ENCODE data around the gene CTTN.

CTTN gene

DNA sequence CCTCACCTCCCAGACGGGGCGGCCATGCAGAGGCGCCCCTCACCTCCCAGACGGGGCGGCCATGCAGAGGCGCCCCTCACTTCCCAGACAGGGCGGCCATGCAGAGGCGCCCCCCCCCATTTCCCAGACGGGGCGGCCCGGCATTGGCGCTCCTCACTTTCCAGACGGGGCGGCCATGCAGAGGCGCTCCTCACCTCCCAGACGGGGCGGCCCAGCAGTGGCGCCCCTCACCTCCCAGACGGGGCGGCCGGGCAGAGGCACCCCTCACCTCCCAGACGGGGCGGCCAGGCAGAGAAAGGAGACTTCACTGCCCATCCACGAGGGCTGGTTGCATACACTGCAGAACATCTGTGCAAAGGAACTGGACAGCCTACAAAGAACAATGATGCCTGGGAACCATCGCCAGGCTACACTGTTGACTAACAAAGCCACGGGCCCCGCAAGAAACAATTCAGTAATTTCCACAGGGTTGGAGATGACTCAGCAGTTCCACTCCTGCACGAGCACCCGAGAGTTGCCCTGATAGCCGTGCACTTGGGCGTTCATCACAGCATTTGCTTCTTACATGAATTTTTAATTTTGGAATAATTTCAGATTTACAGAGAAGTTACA is 58.7 kb downstream of the CTTN start:
- DNase-seq (ENCODE audit: low read depth), result no peak

DNA sequence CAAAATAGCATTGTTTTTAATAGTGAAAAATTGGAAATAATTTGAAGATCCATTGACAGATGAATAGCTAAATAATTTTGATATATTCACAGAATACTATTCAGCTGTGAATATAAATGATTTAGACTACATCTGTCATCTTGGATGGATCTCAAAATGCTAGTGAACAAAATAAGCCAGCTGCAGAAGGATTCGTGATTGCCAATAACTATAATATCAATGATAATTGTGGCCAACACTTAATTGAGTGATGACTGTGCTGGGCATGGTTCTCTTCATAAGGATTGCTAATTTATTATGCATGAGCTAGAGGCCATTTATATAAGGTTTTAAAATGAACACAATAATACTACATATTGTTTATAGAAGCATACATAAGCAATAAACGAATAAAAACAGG is 60.4 kb downstream of the CTTN start:
- DNase-seq (ENCODE audit: low read depth), result no peak

DNA sequence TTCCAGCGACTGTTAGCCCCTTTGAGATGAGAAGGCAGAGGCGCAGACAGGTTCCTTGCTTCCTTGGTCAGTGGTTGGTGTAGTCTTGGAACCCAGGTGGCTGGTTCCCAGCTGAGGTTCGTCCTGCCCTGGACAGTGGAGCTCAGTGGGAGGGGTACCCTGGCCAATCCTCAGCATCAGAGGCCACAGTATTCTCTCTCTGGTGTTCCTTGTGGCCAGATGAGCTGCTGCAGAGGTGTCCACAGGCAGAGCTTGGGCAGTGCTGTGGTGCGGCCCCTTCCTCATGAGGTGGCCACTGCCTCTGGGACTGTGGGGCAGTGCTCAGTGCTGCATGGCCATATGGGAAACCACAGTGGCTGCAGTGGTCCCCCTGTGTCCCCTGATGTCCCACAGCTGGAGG is 61.8 kb downstream of the CTTN start:
- DNase-seq (ENCODE audit: low read depth), result no peak

DNA sequence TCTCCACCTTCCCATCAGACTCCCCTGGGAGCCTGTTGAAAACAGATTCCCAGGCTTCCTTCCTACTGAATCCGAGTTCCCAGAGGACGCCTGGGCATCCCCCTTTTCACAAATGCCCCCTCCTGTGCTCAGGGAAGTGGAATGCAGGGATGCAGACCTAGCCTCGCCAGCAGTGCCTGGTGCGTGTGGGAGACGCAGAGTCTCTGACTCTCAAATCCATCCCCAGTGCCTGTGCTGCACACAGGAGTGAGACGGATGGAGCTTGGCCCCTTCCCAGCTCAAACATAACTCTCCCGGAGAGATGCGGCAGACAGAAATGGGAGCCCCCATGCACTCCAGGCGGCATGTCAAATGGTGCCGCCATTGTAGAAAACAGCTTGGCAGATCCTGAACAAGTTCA is 62.6 kb downstream of the CTTN start:
- no peak for DNase-seq (ENCODE audit: low read depth)

DNA sequence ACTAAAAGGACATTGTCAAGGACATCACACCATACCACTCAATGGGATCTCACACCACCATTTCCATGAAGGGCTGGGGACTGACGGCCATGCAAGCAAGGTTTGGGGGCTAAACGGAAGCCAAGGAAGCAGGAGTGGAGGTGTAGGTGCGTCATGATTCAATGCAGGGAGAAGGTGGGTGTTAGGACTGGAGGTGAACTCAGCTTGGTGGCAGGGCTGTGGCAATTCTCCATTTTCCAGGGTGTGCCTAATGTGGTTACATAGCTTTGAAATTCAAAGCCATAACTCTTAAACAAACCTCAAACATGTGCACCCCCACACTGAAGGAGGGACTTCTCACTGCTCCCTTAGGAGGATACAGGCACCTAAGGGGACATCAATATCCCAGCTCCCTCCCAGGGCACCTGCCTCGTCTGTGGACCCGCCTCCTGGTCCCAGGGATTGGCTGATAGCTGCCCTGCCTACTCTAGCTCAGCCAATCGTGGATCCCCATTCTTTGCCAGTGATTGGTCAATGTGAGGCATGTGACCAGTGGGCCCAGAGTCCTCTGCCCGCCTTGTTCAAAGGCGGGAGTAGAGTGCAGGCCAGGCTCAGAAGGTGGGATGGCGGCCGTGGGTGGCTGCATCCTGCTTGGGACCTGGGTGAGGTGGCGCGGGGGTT is 64.6 kb downstream of the CTTN start:
- DNase-seq (ENCODE audit: low read depth), result no peak

DNA sequence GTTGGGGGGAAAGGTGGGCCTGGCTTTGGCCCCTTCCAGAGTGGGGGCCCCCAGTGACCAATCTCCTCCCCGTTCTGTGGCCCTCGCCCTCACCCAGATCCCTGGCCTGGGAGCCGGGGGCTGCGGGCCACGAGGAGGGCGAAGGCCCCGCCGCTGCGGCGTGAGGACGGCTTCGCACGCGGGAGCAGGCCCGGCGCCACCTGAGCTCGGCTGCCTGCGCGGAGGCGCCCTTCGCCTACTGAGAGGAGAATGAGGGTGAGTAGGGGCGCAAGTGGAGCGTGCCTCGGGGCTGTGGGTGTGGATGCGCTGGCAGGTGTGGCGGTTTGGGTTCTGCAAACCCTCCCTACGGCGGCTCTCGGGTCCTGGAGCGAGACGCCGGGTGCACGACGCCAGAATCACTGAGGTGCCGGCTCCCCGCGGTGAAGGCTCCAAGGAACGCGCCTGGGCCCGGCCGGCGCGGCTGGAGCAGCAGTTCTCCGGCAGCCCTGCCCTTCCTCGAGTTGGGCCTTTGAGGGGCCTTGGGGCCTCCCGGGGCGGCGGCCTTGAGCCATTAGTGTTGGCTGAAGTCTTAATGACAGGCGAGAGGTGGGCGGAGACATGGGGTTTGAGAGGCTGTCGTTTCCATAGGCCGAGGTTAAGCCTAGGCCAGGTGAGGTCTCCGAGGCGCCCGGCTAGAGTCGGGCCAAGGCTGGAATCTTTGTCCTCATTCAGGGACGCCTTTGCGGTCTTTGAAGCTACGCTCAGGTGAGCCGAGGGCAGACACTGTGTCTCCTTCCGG is 65.3 kb downstream of the CTTN start:
- no peak for DNase-seq (ENCODE audit: low read depth)

DNA sequence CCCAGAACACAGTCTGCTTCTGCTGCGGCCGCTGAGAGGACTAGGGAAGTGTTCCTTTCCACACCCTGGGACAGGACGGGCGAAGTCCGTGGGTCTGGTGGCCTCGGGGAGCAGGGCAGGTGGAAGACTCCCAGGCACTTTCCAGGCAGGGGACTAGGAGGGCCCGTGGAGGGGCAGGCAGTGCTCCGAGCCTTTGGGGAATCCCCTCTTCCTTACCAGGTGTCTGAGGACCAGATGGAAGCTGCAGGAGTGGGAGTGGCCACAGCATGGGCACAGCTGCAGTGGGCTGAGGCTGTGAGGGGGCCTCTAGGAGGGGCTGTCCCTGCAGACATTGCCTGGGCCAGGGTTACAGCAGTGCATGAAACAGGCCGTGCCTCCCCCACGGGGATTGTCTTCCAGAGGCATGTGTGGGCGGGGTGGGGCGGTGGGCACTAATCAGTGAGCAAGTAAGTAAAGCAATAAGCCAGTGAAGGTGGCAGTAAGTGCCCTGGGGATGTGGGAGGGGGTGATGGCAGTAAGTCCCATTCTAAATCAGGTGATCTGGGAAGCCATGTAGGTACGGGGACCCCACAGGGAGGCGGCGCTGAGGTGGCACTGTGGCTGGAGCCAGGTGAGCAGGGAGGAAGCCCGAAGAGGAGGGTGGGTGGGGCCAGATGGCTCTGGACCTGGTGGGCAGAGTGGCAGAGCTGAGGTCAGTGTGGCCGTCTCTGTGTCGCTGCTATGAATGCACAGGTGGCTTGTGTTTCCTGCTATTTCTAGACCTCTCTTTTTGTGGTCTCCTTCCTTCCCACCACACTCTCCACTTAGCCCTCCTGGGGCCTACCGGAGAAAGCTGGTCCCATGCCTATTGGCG is 66.4 kb downstream of the CTTN start:
- no peak for DNase-seq (ENCODE audit: low read depth)

DNA sequence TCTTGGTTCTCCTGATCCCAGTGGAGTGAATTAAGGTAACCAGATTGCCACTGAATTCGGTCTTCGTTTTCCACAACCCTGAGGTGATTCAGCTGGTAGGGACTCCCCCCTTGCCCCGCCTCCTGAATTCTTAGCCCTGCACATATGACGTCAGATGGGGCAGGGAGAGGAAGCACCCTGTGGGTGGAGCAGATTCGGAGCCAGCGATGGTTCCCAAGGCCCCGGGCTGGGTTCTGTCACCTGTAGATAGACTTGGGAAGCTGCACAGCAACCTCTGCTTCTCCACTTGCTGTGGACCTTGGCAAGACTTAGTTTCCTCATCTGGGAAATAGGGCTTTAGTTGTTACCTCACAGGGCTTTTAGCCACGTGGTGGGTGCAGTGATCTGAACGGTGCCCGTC is 67.8 kb downstream of the CTTN start:
- no peak for DNase-seq (ENCODE audit: low read depth)

DNA sequence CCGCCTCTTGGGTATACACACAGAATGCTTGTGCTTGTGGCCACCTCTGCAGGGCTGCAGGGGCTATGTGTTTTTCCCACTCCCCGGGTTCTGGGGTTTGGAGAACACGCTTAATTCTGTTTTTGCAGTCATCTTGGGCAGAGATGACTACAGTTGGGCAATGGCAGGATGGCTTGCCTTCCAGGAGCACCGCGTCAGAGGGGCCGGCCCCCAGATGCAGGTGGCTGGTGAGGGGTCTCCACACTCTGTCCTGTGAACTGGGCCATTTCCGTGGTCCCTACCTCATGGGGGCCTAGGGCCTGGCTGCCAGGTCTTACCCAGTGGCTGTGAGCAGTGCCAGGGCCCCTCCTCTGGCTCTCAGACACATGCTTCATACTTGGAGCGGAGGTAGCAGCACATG is 68.3 kb downstream of the CTTN start:
- DNase-seq (ENCODE audit: low read depth), result no peak

DNA sequence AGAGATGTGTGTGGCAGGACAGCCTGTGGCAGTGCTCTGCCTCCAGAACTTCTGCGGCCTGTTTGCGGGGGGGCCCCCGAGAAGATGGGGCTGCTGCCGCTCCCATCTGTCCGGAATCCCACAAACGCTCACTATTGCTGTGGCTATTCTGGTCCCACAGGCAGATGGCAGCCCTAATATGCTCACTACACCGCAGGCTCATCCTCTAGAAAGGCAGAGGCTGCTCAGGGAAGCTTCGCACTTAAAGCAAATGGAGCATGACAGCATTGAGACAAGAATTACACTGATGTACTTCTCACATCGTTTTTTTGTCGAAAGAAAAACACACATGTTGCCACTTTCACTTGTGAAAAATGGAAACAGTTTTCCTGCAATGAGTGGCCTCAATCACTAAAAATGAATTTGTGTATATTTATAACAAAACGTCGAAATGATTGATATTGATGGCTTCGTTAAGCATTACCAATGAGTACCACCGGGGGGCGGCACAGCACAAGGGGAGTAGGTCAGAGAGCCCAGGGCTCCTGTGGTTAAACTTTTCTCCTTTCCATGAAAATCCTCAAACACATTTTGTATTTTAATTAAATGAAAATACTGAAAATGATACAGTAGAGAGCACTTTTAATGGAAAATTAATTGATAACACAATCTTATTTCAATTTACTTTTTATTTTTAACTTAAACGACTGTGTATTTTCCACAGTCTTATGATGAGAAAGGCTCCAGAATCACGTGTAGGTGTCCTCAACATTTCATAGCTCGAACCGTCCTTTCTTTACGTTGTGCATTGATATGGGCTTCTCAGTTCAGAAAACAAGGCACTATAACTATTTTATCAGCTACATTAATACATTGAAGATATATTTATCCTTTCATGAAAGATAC is 69.1 kb downstream of the CTTN start:
- DNase-seq (ENCODE audit: low read depth), result no peak

DNA sequence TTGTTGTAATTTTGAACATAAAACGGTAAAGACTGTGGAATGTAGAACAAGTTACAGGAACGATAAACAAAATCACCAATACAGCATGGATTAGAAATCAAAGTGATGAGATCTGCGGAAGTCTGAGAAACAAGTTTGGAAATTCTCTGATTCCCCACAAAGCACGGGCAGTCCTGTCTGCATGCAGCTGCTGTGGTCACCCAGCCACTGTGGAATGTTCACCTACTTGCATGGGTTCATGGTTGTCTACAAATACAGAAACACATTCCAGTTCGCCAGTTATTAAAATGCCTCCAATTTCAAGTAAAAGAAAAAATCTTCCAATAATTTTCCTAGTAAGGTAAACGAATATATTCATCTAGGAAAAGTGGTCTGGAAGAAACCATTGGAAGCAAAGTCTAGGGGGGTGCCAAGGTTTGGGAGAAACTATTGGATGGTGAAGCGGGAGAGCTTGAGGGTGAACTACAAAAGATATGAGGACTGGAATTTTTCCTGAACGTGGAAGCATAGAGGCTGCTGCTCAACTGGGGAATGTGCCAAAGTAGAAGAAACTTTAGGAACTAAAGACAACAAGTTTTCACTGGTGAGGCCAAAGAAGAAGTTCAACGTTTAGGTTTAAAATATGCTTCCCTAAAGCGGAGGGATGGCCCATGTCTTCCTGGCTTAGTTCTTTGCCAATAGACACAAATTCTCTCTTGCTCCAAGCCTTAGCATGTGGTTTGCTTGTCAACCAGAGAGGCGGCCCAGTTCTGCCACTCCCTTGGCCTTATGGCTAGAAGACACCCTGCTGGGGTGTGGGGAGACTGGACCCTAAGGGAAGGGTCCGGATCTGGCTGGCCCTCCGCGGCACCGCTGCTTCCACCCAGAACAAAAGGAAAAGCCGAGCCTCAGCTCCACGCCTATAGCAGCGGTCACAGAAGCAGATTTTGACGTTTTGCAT is 70.2 kb downstream of the CTTN start:
- no peak for DNase-seq (ENCODE audit: low read depth)

DNA sequence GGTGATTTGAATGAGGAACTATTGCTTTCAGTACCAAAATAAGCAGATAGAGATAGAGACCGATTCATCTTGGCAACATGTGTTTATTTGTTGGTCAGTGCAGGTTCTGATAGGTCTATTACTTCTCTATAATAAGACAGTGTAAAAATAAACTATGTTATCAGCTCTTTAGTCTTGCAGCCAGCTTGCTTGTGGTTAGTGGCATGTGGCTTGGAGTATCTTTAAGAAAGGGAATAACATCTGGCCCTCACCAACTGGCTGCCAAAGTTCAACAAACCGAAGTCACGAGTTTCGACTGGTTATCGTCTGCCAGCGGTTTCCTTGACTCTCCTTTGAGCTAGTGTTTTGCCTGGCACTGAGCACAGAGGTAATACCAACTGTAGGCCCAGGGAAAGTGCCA is 71.8 kb downstream of the CTTN start:
- DNase-seq (ENCODE audit: low read depth), result no peak

DNA sequence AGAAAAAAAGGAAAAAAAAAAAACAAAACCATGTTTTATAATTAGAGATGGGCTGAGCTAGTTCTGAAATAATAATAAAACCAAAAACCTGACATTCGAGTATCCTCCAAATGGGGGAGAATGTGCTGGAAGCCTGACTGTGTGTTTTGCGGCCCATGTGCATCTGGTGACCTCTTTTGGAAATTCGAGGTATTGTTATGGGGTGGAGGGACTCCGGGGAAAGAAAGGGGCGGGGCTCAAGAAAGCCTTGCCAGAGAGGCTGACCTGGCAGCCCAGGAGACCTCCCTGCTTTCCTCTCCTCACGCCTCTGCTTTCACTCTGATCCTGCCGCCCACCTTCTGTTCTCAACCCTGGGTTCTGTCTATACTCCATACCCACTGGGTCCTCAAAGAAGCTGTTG is 72.9 kb downstream of the CTTN start:
- no peak for DNase-seq (ENCODE audit: low read depth)

DNA sequence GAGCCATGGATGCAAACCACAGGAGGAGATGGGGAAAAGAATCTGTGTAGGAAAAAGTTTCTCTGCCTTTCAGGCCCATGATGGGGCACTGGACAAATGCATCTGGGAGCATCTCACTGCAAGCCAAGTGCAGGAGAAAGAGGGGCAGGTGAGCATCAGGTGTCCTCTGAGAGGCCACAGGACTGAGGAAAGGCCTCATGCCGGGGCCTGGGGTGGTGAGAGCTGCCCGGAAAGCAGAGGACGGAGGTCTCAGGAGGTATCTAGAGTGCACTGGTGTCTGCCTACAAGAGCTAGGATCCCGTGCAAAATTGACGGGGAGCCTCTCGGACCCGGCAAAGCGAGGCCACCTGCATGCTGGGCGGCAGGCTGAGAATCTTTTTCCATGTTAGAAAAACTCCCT is 73.9 kb downstream of the CTTN start:
- DNase-seq (ENCODE audit: low read depth), result no peak

DNA sequence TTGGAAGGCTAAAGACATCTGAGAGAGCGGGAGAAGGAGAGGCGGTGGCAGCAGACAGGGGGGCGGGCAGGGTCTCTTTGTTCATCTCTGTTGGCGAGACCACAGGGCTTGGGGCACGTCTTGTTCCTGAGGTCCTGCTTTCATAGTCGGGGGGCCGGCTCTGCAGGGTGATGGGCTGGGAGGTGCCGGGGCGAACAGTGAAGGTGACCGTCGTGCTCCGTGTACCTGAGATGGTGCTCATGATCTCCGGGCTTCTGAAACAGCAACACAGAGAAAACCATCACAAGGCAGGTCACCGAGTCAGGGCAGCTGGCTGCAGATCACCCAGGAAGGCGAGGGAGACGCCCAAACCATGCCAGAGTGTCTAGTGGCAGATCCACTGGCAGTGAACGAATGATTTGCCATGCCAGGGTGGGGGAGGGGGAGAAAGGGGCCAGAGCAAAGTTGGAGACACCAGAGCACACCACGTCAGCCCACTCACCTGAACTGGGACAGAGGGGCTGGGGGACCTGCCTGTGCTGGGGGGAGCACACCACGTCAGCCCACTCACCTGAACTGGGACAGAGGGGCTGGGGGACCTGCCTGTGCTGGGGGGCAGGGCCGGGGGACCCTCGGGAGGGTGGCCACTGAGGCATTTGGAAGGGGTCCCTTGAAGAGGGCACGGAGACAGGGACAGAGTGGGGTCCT is 75.0 kb downstream of the CTTN start:
- DNase-seq (ENCODE audit: low read depth), result no peak

DNA sequence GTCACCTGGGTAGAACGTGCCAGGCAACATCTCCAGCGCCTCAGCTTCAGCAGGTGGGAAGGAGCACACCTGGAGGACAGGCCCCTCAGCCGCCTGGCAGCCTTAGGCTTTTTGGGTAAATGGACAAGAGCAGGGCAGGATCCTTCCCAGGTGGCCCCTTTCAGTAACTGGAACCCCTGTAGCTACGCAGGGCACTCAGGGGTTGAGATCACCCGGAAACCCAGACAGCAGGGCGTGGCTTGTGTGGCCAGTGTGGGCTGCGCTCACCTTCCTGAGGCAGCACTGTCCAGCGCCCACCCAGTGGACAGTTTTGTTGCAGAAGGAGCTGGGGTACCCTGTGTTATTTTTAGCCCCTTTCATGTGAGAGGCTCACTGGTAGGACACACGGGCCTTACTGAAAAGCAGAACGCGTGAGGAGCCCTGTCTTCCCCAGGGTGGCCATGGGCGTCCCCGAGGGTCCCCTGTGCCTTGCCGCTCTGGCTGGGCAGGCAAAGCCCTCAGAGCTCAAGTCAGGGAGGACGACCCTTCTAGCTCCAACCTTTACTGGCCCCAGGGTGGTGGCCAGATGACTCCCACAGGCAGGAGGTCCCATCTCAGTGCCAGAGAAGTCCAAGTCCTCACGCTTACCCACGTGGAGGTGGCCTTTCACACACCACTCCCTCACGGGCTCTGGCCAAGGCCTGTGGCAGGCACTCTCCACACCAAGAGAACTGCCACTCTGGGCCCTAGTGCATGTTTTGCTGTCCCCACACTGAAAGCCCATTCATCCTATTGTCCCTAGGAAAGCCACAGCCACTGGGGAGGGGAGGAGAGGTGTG is 75.8 kb downstream of the CTTN start:
- no peak for DNase-seq (ENCODE audit: low read depth)

DNA sequence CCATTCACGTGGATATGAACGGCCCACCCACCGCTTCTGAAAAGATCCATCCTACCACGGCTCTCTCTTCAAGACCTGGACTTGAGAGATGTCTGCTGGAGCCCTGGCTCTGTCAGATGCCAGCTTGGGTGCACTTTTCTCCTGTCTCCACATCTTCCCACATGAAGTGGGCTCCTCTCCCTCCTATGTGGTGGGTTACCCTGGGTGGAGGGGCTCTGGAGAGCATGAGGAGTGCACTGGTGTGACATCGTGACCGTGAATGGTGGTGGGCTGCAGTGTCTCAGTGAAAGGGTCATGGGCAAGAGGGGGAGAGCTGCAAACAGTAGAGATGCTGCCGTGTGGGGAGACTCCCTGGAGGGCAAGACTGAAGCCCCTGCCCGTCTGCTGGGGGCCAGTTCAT is 76.4 kb downstream of the CTTN start:
- DNase-seq (ENCODE audit: low read depth), result no peak

DNA sequence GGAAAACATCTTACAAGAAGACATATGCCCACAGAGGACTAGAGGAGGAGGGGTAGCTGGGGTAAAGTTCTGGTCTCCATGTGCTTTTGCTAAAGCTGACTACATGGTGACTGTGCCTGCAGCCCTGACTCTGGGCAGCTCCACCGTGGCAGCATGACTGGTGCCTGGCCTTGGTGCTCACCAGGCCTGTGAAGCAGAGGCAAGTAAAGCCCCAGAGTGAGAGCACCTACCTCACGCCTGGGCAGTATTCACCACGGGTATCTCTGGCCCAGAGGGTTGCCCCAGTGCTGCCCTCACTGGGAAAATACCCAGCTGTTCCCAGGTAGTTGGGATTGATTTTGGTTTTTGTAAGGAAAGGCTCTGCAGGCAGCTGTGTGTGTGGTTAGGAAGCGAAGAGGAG is 78.3 kb downstream of the CTTN start:
- DNase-seq (ENCODE audit: low read depth), result no peak

DNA sequence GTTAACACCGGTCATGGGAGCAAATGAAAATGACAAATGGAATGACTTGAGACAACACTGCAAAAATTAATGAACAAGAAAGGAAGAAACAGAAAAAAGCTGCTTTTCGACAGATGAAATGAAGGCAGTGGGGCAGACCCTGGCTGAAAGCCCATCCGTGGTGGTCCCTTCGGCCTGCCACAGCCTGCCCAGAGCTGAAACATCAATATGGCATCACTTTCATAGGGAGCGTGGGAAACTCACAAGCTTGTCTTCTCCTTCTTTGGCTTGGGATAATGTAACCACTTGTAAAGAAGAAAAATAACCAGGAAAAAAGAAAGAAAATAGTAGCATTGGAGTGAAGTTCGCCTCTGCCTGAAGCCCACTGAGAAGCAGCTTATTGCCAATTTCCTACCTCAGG is 78.8 kb downstream of the CTTN start:
- DNase-seq (ENCODE audit: low read depth), result no peak
